SU-DHL-6 (cell line): ENCODE data around the gene CATSPERZ.

Experiments used
- CTCF ChIP-seq: fragments of 200-600 bp; sonication (generic); IDR thresholded peaks from one replicate; pipeline ENCODE4 v1.5.1; 2017; ENCODE audit warnings: antibody characterized with exemption, mild to moderate bottlenecking, low read length, moderate library complexity; ENCODE audit not compliant: insufficient read depth, poor library complexity, severe bottlenecking
- EZH2phosphoT487 ChIP-seq: fragments of 200-600 bp; sonication (generic), shearing (Covaris generic); conservative IDR thresholded peaks from 2 replicates; pipeline ENCODE4 v1.6.1; 2018; ENCODE audit warnings: mild to moderate bottlenecking, antibody characterized with exemption, low read length, moderate library complexity, mixed read lengths

- TF ChIP-seq CTCF (no peak), EZH2phosphoT487 (no peak)
Measured at GRCh38 chr11:64285885-64286800, 14.0 kb upstream of the CATSPERZ start.
